GM12878 (cell line): Measurements from ENCODE around the gene SFMBT1.

Source experiments
- CREM ChIP-seq: IDR thresholded peaks from 2 replicates; pipeline ENCODE4 v1.6.1; 2014; ENCODE audit warnings: antibody characterized with exemption, low read depth
- EZH2 ChIP-seq: IDR thresholded peaks from 2 replicates; pipeline ENCODE4 v1.6.1; 2012; ENCODE audit warnings: low read depth, mild to moderate bottlenecking, control low read depth, inconsistent platforms, low read length, borderline replicate concordance; ENCODE audit not compliant: control insufficient read depth
- NFIC ChIP-seq: IDR thresholded peaks from 2 replicates; pipeline ENCODE4 v1.6.1; 2012; ENCODE audit warnings: low read depth, mild to moderate bottlenecking, inconsistent platforms, low read length, moderate library complexity
- POLR2AphosphoS5 ChIP-seq: IDR thresholded peaks from 2 replicates; pipeline ENCODE4 v1.6.1; 2011; ENCODE audit warnings: mild to moderate bottlenecking, low read length, inconsistent platforms
- PRDM15 ChIP-seq: fragments of 450-650 bp; formaldehyde crosslinking; IDR thresholded peaks from 2 replicates; pipeline ENCODE4 v1.4.0; 2020; ENCODE audit warnings: mild to moderate bottlenecking, moderate library complexity
- SMARCA5 ChIP-seq: fragments of 450-650 bp; IDR thresholded peaks from 2 replicates; pipeline ENCODE4 v1.6.1; 2017; ENCODE audit warnings: mild to moderate bottlenecking
- STAT1 ChIP-seq: fragments of 450-650 bp; conservative IDR thresholded peaks from 2 replicates; pipeline ENCODE4 v1.6.1; 2014; ENCODE audit warnings: antibody characterized with exemption, mild to moderate bottlenecking
- TF ChIP-seq, protein P1 (sequence below), 3 experiments: IDR thresholded peaks in 2 of 3; conservative IDR thresholded peaks in 1 of 3; 2 replicates each; pipeline ENCODE4 v1.5.1; 2011; ENCODE audit warnings: low read depth in 3 of 3, low read length in 3 of 3, mild to moderate bottlenecking in 3 of 3, control low read depth in 2 of 3, moderate library complexity in 2 of 3, inconsistent platforms in 1 of 3, mixed read lengths in 1 of 3; ENCODE audit not compliant: control insufficient read depth in 2 of 3, insufficient read depth in 1 of 3; ENCODE audit errors: extremely low read depth in 1 of 3
- TF ChIP-seq, protein P2 (sequence below): IDR thresholded peaks from 2 replicates; pipeline ENCODE4 v1.6.1; 2012; ENCODE audit warnings: mild to moderate bottlenecking, low read depth, low read length

DNA sequence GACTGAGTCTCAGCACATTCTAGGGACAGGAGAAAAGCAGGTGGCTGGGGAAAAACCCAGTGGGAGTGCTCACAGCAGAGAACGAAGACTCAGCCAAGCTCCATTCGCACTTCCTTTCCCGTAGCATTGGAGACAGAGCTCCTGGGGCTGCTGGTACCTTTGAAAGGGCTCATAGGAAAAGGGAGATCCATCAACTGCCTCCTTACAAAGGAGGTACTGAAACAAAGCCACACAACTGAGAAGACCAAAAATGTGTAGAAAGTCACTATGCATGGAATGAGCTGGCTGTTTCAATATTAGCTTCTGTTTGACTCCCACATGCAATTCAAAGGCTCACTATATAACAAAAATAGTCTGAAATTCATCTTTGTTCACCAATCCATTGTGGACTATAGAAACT lies 165.4 kb downstream of the SFMBT1 start:
- TF ChIP-seq, protein P1, sequence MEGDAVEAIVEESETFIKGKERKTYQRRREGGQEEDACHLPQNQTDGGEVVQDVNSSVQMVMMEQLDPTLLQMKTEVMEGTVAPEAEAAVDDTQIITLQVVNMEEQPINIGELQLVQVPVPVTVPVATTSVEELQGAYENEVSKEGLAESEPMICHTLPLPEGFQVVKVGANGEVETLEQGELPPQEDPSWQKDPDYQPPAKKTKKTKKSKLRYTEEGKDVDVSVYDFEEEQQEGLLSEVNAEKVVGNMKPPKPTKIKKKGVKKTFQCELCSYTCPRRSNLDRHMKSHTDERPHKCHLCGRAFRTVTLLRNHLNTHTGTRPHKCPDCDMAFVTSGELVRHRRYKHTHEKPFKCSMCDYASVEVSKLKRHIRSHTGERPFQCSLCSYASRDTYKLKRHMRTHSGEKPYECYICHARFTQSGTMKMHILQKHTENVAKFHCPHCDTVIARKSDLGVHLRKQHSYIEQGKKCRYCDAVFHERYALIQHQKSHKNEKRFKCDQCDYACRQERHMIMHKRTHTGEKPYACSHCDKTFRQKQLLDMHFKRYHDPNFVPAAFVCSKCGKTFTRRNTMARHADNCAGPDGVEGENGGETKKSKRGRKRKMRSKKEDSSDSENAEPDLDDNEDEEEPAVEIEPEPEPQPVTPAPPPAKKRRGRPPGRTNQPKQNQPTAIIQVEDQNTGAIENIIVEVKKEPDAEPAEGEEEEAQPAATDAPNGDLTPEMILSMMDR (IDR thresholded peaks at IDR 0.05 in 2 of 3, conservative IDR thresholded peaks at IDR 0.05 in 1 of 3; ENCODE audit: control insufficient read depth in 2 of 3, extremely low read depth in 1 of 3, insufficient read depth in 1 of 3, low read depth in 3 of 3, low read length in 3 of 3): no peak
- no peak for TF ChIP-seq PRDM15 (CRISPR knock-in tag)
- no peak; the same call in 1 of the 2 replicates for TF ChIP-seq CREM
- TF ChIP-seq, protein P2, sequence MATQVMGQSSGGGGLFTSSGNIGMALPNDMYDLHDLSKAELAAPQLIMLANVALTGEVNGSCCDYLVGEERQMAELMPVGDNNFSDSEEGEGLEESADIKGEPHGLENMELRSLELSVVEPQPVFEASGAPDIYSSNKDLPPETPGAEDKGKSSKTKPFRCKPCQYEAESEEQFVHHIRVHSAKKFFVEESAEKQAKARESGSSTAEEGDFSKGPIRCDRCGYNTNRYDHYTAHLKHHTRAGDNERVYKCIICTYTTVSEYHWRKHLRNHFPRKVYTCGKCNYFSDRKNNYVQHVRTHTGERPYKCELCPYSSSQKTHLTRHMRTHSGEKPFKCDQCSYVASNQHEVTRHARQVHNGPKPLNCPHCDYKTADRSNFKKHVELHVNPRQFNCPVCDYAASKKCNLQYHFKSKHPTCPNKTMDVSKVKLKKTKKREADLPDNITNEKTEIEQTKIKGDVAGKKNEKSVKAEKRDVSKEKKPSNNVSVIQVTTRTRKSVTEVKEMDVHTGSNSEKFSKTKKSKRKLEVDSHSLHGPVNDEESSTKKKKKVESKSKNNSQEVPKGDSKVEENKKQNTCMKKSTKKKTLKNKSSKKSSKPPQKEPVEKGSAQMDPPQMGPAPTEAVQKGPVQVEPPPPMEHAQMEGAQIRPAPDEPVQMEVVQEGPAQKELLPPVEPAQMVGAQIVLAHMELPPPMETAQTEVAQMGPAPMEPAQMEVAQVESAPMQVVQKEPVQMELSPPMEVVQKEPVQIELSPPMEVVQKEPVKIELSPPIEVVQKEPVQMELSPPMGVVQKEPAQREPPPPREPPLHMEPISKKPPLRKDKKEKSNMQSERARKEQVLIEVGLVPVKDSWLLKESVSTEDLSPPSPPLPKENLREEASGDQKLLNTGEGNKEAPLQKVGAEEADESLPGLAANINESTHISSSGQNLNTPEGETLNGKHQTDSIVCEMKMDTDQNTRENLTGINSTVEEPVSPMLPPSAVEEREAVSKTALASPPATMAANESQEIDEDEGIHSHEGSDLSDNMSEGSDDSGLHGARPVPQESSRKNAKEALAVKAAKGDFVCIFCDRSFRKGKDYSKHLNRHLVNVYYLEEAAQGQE: no peak
- no peak for TF ChIP-seq POLR2AphosphoS5
- TF ChIP-seq STAT1: no peak
- TF ChIP-seq EZH2: no peak
- TF ChIP-seq NFIC: peak; percentile 61; the same call in 1 of the 2 replicates
- TF ChIP-seq SMARCA5: no peak
